Stimulated activated CD8-positive, alpha-beta memory T cell treated with anti-CD3 and anti-CD28 coated beads, Interleukin-4, amount 100 ng/mL, for 48 hours (primary cell): ENCODE results near the gene ZNF747.

Experiments used
- DNase-seq: peaks from one replicate; pipeline ENCODE4 v3.0.0-alpha.2; 2020

ZNF747 gene

DNA sequence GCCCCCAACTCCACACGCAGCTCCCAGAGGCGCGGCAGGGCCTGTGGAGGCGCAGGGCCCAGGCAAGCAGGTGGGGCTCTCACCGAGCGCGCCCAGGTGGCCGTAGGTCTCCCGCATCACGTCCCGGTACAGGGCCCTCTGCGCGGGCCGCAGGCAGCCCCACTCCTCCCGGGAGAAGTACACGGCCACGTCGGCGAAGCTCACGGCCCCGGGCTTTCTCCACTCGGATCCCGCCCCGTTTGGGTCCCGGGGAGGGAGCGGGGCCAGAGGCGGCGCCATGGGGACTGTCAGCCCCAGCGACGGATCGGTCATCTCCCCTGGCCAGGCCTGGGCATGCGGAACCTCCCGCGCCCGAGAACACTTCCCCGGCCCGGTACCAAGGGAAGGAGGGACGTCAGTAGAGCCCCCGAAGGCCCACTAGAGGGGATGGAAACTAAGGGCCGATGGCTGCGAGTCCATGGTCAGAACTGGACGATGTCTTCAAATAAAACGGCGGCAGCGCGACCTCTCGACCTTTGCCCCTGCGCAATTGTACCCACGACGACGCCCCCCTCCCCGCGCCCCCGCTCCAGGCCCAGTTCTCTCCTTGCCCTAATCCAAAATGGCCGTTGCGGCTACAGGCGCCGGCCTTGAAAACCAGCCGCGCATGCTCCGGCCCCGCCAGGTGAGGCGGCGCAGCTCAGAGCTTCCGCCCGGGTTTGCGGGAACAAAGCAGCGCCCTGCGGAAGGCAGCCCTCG lies at the start of gene ZNF747:
TSS of gene ZNF747 (minus strand) at position 491 of the 738 bp plus-strand sequence. CDS start at position 312, 179 bp downstream.
- DNase-seq, result peak; percentile 93

DNA sequence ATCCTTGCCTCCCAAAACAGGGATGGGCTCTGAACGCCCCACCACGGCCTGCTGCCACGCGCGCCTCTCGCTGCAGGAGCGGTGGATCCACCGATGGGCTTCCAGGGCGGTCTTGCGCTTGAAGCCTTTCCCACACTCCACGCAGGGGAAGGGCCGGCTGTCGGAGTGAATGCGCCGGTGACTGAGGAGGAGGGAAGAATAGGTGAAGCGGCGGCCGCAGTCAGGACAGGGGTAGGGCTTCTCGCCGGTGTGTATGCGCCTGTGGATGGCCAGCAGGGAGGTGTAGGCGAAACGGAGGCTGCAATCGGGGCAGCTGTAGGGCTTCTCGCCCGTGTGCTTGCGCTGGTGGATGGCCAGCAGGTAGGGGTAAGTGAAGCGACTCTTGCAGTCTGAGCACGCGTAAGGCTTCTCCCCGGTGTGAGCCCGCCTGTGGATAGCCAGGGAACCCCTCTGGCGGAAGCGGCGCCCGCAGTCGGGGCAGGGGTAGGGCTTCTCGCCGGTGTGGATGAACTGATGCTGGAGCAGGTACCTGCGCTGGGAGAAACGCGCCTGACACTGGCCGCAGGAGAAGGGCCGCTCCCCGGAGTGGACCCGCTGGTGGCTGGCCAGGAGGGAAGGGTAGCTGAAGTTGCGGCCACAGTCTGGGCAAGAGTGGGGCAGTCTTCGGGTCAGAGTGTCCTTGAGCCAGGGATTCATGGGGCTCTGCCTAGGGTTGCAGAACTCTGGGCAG lies 48.1 kb upstream of the ZNF747 start:
- no peak for DNase-seq

GRCh38 chr16:30581457-30581856 lies 46.8 kb upstream of the ZNF747 start:
- DNase-seq, result no peak

GRCh38 chr16:30574678-30575077 lies 40.0 kb upstream of the ZNF747 start:
- no peak for DNase-seq

DNA sequence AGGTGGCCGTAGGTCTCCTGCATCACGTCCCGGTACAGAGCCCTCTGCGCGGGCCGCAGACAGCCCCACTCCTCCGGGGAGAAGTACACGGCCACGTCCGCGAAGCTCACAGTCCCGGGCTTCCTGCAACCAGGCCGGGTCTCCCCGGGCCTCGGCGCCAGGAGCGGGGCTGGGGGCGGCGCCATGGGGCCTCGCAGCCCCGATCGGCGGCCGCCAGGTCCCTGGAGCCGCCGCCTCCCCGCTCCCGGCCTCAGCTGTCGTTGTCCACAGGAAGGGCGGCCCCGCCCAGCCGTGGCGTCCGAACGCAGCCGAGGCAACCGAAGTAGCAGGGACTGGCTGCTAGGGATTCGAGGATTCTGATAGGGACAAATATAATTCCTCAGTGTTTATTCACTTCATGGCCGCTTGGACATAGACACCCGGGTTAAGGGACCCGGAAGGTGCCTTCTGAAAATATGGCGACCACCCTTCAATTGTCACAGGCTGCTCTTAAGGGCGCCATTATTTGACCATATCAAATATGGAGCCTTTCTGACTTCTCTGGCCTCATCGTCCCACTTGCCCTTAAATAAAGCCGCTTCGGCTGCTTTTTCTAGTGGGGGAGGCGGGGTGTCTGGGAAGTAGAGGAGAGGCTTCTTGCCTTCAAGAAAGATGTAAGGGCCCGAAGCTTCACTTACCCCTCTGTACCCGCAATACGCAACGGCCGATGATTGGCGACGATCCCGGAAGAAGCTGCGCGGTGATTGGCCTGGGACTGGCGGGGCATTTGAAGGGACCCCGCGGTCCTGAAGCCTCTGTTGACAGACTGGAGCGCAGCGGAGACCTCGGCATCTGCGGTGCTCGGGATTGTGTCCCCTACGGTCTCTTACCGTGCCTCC lies 37.0 kb upstream of the ZNF747 start, which contains the start of gene ZNF688:
TSS of gene ZNF688 (minus strand) at position 270 of the 878 bp plus-strand sequence. CDS start at position 185, 85 bp downstream.
- peak; percentile 93 for DNase-seq

- no peak for DNase-seq
Observed at GRCh38 chr16:30570636-30571444, 36.2 kb upstream of the ZNF747 start.

GRCh38 chr16:30569746-30570635 lies 35.3 kb upstream of the ZNF747 start:
- no peak for DNase-seq

DNA sequence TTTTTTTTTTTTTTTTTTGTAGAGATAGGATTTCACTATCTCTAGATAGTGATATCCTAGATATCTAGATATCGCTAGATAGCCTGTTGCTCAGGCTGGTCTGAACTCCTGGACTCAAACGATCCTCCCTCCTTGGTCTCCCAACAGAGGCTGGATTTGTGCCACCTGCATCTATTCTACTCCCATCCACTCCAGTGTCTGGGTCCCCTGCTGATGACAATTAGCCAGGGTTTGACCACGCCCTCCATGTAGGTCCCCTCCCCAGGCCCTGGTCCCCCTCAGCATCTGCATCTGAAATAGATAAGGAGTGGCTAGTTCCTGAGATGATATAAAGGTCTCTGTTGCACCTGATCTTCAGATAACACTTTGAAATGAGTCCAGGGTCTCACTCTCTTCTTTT lies 34.6 kb upstream of the ZNF747 start:
- DNase-seq, result no peak

DNA sequence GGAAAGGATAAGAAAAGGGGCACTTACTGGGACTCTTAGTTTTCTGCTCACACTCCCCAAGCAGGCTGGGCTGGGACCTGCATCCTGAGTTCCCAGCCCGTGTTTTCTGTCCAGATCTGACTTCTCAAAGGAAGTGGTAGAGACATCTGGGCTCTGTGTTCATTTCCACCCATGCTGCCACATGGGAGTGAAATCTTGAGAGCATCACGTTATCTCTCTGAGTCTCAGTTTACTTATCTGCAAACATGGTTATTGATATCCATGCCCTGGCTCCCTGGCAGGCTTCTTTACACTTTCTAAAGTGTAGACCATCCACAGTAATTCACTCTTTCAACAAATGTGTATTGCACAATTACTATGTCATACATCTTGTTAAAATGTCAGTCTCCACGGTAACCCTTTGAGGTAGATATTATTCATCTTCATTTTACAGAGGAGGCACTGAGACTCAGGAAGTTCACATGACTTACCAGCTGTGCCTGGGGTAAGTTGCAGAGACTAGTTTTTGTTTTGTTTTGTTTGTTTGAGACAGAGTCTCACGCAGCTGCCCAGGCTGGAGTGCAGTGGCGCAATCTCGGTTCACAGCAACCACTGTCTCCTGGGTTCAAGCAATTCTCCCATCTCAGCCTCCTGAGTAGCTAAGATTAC lies 33.5 kb upstream of the ZNF747 start:
- DNase-seq, result peak; percentile 45

DNA sequence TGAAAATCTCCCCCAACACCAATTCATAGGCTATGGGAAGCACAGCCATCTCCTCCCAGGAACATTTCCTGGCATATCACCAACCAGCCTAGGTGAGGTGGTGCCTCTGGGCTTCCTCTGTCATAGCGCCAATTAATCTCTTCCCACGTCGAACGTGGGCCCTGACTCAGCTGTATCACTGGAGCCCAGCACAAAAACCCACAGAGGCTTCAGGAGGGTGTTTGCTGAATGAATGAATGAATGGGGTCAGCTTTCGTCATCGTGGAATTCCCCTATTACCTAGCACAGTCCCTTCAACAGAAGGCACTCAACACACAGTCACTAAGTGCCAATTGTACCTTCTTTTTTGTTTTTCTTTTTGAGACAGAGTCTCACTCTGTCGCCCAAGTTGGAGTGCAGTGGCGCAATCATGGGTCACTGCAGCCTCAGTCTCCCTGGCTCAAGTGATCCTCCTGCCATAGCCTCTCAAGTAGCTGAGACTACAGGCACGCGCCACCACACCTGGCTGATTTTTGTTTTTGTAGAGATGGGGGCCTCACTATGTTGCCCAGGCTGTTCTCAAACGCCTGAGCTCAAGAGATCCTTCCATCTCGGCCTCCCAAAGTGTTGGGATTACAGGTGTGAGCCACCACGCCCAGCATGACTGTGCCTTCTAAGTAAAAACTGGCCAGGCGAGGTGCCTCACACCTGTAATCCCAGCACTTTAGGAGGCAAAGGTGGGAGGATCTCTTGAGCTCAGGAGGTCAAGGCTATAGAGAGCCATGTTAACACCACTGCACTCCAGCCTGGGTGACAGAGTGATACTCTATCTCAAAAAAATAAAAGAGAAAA lies 32.7 kb upstream of the ZNF747 start:
- DNase-seq, result peak; percentile 75

GRCh38 chr16:30566531-30566930 lies 31.9 kb upstream of the ZNF747 start:
- DNase-seq, result no peak

GRCh38 chr16:30565984-30566383 lies 31.3 kb upstream of the ZNF747 start:
- no peak for DNase-seq

DNA sequence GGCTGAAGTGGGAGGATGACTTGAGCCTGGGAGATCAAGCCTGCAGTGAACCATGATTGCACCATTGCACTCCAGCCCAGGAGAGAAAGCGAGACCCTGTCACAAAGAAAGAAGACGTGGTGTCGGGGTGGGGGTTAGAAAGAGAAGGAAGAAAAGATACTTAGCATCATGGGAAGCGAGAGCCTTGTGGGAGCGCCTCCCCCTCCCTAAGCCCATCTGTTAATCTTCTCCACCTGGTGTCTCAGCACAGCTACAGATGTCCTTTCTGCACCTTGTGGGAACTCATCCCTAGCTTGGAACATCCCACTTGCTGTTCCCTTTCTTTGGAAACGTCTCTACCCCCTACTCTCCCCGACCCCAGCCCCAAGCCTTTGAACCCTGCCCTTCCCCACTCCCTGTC lies 30.9 kb upstream of the ZNF747 start:
- no peak for DNase-seq

DNA sequence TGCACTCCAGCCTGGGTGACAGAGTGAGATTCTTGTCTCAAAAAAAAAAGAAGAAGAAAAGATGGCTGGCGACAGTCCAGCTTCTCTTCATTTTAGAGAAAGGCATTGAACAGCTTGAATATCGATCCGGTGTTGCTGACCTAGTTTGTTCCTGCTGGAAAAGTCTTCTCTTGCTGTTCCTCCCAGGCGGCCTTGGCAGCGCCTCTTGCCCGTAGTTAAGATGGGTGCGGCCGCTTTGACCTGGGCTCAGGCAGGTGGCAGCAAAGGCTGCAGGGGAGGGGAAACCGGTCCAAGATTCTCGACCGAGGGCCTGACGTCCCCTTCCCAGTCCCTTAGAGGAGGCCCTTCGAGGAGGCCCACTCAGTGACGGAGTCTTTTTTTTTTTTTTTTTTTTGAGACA lies 27.4 kb upstream of the ZNF747 start:
- DNase-seq, result no peak

DNA sequence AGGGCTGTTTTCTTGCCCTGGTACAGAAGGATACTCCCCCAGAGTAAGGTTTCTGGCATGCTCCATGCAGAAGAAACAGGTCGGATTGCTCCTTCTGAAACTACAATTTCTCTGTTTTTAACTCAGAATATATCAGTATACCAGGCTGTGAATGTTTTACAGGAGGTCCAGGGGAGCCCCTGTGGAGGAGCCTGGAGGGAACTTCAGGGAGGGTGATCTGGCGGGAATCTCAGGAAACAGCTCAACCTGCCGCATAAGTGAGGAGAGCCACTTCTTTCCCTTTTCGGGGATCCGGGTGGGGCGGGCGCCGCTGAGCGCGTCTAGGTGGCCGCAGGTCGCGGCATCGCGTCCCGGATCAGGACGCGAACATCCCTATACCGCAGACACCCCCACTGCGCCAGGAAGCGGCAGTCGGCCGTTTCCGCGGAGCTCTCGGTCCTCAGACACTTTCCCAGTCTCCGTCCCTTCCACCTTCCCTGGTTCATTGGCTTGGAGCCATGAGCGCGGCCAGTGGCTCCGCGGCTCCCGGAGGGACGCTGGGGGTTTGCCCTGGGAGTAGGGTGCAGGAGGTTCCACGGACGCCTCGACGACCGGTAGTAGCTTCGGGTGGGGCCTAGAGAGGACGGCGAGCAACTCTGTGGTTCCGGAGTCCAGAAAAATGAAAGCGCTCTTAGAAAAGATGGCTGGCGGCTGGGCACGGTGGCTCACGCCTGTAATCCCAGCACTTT lies 26.6 kb upstream of the ZNF747 start:
- DNase-seq, result peak; percentile 42

- DNase-seq, result no peak
Observed at GRCh38 chr16:30559690-30560089, 25.0 kb upstream of the ZNF747 start.

DNA sequence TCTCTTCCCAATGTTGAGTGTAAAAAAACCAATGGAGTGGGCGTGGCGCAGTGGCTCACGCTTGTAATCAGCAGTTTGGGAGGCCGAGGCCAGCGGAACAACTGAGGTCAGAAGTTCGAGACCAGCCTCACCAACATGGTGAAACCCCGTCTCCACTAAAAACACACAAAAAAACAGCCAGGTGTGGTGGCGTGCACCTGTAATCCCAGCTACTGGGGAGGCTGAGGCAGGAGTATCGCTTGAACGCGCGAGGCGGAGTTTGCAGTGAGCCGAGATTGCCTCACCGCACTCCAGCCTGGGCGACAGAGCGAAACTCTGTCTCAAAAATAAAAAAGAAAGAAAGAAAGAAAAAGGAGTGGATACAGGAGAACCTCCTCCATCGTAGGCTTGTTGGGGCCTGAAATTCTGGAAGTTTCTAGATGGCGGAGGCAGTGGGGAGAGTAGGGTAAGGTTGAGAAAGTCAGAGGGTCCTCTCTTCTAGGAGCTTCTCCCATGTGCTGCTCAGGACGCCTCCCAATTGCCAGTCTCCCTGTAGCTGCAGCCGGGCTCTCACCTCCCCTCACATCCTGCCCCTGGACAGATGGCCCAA lies 24.2 kb upstream of the ZNF747 start:
- DNase-seq, result no peak

GRCh38 chr16:30557957-30558788 lies 23.5 kb upstream of the ZNF747 start, which contains the start of gene ZNF764:
TSS of gene ZNF764 (minus strand) at chr16:30558374. CDS start at chr16:30558182, 192 bp downstream.
- peak; percentile 97 for DNase-seq
